Stimulated activated CD8-positive, alpha-beta memory T cell treated with anti-CD3 and anti-CD28 coated beads, Interleukin-12 subunit alpha, Interleukin-12 subunit beta, amount 100 ng/mL, for 1 hour (primary cell): ENCODE measurements around the gene SERPINB3.
"Not testable (repeated sequence)": the region's sequence is repeated elsewhere in the genome, so short reads cannot be mapped to it uniquely, and the experiment has no call there.

Experiments
- DNase-seq: peaks from one replicate; pipeline ENCODE4 v3.0.0-alpha.2; 2020; ENCODE audit warnings: low read depth

The SERPINB3 gene

DNA sequence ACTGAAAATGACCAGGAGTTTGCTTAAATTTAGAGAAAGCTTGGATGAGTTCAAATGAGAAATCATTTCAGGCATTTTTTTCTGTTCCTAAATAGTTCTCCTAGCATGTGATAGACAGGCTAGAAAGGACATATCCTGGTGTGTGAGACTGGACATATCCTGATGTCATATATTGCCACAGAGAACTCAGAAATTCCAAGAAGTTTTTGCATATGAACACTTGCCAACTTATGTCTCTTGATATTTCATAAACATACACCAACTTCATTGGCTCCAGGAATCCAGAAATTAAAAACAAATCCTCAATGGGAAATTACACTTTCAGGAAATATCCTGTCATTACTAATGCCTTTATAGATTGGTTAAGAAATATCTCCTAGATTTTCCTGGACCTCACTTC, 14.8 kb downstream of the SERPINB3 start:
- DNase-seq = no peak

DNA sequence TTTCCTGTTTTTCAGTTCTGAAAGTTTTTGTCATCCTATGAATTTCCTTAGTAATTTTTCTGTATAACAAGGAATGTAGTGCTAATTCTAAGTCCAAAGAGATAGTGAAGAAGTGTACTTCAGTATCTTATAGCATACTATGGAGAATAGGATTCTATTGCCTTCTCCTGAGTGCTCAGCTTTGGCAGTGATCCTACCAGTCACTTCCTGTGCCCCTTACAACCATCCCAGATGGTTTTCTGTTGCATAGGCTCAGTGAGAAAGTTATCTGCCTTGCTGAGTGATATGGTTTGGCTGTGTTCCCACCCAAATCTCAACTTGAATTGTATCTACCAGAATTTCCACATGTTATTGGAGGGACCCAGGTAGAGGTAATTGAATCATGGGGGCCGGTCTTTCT, 17.0 kb downstream of the SERPINB3 start:
- not testable (repeated sequence) for DNase-seq

DNA sequence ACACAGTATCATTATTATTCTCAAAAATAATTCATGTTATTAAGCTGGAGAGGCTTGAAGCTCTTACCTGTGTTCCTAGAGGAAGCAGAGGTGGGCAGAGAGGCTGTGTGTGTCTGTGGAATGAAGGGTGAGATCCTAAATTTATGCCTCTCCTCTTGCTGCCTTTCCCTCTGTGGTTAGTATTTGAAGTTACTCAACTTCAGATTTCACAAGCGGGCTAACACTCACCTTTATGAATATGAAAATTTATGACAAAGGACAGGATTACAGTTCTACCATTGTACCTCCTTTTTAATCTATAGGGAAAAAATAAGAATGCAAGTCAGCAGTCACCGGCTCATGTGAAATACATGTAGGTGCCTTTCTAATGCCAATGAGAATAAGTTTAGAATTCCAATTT, 17.6 kb downstream of the SERPINB3 start, which contains the start of gene SERPINB4:
SERPINB4 (minus strand) TSS at position 115 of the 400 bp plus-strand sequence. CDS start 679 bp downstream, outside the sequence.
- not testable (repeated sequence) for DNase-seq

DNA sequence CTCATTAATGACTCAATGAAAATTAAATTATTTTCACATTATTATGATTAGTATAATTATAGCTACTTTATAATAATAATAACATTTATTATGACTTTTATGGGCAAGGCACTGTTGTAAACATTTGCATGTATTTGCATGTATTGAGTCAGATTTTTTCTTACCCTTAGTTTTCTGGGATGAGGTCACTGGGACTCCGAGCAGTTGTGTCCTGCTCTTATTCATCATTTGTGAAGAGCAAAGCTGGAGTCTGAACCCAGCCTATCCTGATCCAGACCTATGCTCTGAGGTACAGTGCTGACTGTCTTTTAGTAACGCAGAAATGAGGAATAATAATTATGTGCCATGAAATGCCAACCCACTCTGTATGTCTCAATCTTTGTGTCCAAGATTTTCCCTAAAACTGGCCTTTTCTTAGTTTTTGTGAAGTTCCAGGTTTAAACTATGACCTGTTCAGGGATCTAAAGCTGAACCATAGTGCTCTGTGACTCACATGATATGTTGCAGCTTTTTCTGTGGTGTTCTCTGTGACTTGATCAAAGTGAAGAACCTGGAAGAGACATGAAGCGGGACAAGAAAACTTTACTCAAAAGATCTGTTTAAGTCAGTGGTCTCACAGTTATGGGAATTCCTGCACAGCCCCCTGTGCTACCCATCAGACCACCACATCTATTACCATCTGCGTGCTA, 18.9 kb downstream of the SERPINB3 start:
- DNase-seq = not testable (repeated sequence)

DNA sequence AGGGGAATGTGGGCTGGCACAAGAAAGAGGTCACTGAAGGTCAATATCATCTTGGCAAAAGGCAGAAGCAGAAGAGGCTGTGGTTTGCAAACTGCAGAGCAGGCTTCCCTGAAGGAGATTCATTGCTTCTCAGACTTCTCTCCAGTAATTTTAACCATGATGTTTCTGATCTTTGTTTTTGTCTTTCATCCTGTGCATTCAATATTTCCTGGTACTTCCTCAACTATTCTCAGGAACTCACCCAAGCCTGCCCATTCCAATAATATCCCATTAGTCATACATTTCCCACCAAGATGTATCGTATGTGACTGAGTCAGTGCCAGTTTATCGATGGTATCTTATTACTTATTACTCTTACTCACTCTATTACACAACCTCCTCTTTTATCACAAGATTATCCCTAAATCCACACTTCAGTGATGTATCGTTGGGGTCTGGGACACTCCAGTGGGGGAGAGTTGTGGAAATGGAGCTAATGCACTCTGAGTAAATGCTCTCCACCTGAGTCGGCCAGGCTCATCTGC, 20.5 kb downstream of the SERPINB3 start:
- DNase-seq = not testable (repeated sequence)

DNA sequence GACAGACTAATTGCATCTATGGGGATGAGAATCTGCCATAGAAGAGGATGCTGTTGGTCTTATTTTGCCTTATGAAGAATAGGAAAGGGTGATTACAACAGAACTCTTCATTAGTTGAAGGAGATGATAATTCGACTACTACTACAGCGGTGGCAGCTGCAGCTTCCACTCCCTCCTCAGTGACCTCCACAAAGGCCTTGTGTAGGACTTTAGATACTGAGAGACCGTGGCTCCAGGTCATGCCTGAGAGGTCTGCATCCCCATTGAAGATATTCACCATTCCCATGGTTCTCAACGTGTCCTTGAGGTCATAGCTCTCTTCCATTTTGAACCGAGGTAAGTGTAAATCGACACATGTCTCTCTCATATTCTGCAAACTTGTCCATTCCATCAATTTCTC, 24.0 kb downstream of the SERPINB3 start:
- no peak for DNase-seq

DNA sequence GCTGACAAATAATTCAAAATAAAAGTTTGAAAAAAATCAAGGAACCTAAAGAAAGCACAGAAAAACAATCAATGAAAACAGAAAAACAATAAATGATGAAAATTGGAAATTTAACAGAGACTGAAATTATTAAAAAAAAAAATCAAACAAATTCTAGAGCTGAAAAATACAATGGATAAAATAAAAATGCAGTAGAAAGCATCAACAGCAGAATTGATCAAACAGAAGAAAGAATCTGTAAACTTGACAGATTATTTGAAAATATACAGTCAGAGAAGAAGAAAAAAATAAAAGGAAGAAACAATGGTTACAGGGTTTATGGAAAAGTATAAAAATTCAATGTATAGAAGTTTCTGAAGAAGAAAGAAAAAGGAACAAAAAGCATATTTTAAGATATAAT, 33.9 kb downstream of the SERPINB3 start:
- no peak for DNase-seq

DNA sequence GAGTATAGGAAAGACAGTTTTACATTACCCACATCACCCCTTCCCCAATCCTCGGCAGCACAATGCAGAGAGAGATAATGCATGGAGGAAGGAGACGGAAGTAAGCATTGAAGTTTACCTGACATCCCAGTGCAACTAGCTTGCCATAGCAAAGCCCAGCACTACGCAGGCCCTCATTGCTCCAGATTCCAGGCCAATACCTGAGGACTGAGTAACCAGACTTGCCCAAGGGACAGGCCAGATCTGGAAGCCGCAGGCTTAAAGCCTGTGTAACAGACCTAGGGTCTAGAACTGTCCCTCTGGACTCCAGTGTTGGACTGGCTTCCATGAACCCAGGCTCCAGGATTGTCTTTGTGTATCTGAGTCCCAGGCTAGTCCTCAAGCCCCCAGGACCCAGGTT, 35.3 kb downstream of the SERPINB3 start:
- DNase-seq = no peak

DNA sequence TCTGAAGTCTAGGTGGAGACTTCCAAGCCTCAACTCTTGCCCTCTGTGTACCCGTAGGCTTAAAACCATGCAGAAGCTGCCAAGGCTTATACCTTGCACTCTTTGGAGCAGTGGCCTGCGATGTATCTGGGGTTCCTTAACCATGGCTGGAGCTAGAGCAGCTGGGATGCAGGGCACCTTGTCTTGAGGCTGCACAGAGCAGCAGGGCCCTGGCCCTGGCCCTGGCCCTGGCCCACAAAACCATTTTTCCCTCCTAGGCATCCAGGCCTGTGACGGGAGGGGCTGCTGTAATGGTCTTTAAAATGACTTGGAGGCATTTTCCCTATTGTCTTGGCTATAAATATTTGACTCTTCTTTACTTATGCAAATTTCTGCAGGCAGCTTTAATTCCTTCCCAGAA, 36.8 kb downstream of the SERPINB3 start:
- DNase-seq = no peak

DNA sequence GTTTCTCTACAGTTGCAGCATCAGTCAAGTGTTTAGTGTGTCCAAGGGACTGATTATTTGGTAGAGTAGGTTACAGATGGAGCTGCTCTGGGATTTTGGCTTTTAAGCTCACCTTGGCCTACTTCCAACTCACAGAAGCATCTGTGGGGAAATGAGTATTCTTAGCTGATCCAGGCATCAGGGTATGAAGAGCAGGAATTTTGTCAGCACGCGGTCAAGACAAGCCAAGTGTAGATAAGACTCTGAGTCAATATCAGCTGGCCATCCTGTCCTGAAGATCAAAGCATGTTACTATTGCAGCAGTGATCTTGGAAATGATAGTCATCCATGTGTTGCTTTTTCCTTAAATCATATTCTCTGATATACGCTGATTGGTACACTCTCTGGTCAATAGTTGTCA, 42.0 kb downstream of the SERPINB3 start:
- no peak for DNase-seq

DNA sequence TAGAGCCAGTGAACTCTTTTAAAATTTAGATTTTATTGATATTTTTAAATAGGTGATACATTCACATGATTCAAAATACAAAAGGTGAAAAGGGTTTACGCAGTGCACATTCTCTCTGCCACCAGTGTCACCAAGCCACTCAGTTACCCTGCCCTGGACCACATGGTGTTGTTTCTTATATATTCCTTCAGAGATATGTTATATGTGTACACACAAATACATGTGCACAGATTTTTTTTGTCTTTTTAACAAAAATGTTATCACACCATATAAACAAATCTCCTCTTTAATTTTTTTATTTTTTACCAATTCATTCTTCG, 43.8 kb downstream of the SERPINB3 start:
- DNase-seq = no peak

DNA sequence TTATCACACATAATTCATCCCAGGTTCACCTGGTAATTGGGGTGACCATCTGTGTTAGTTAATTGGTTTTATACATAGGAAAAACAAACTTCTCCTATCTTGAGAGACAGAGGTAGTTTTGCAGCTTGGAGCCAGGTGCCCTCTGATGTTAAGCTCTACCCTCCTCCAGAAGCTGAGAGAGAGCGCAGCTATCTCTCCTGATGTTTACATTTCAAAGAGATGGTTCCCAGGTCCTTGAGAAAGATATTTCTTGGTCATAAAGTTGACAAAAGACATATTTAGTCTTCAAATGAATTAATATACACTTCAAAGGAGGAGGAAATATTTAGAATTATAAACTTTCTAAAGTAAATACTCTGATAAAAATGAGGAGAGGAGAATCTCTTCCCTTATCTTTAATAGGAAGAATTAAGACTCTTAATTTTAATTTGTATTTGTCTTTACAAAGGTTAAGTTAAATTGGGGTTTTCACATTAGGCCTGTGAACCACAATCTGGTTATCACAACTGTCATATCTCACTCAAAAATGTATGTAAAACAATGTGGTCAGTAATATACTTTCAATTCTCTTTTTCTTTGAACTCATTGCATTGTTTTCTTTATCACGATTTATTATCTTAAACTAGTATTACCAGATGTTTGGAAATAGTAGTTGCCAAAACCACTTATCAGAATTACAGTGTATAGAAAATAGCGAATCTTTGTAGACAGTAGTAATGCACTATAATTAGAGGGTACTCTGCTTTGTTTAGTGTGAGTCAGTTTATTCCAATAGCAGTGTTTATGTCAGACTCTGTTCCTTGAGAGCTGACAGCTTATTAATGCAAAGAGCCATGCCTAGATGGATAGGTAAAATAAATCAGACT, 44.4 kb downstream of the SERPINB3 start:
- no peak for DNase-seq

DNA sequence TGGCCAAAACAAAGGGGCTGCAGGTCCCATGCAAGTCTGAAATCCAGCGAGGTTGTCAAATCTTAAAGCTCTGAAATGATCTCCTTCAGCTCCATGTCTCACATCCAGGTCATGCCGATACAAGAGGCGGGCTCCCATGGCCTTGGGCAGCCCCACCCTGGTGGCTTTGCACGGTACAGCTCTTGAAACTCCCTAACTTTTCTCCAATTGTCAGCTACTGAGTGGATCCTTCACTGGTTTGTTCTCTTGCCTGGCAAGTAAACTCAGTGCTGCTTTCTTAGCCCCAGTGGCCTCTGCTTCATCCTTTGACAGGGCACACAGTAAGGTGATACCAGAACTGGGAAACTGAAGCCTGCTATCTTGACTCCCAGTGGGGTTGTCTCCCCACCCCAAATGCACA, 48.3 kb downstream of the SERPINB3 start:
- no peak for DNase-seq

DNA sequence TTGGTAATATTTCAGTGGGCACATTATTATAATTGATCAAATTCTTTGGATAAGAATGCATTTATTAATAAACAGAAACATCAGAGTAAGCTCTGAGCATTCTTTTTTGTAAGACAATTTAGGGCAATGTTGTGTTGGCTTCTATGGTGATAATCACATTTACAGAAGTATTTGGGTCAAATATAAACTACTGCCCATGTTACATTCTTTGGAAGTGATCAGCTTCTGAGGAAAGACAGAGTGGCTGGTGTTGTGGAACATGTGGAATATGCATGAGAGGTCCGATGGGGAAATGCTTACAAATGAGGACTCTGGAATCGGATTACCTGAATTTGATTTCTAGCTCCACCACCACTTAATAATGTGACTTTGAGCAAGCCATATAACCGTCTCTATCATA, 55.2 kb downstream of the SERPINB3 start:
- no peak for DNase-seq
